Measurements from ENCODE around the gene NCKAP5. TPM values are rescaled to one million over a fixed set of nuclear protein-coding genes. Genes with fewer than 3 reads are reported as not detected.

NCKAP5 gene
- polyA plus RNA-seq, 1 experiment = 2.1 TPM

DNA sequence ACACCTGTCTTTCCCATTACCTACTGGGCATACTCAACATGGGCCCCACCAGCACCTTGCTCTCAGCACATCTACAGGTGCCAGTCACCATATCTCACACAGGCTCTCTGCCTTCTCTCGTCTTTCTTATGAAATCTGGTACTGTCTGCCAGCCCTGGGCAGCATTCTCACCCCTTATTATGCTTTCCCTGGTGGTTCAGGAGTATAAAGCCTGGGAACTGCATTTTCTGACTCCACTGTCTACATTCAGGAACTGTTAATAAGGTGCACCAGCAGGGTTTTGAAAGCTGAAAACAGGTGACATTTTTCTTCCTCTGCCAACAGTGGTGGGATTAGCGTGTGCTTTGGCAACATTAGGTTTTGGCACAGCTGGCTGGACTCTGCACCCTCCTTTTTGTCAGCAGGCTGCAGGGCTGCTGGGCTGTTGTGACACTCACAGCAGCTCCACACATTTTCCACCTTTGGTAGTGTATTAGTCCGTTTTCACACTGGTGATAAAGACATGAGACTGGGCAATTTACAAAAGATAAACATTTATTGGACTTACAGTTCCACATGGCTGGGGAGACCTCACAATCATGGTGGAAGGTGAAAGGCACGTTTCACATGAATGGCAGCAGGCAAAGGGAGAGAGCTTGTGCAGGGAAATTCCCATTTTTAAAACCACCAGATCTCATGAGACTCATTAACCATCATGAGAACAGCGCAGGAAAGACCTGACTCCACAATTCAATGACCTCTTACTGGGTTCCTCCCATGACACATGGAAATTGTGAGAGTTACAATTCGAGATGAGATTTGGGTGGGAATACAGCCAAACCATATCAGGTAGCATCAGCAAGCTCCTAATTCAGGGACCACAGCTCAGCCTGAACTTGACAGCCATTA, 555.2 kb downstream of the NCKAP5 start:
- Histone ChIP-seq H3K36me3 (ENCODE audit: control insufficient read depth, insufficient read depth, low read length) (no peaks in the 10 kb centered on the region), H3K27me3 (ENCODE audit: control insufficient read depth, insufficient read depth, low read length) (no peaks in the 10 kb centered on the region), H3K4me3 (ENCODE audit: low read depth, low read length) (no peak overlapping the region)
- DNase-seq (ENCODE audit: low read depth) = no peak
- POLR2A ChIA-PET = interaction anchor here (0.5 kb wide), 1 partner anchor 47 kb away, joined by 6 read pairs; no protein-coding TSS in a partner anchor
- CTCF ChIA-PET = no interaction called here
- no peak for TF ChIP-seq CTCF (IDR thresholded peaks at IDR 0.05; ENCODE audit: insufficient read depth, low read depth, low read length)

- no peak for TF ChIP-seq CTCF (IDR thresholded peaks at IDR 0.05; ENCODE audit: insufficient read depth, low read depth, low read length)
- Histone ChIP-seq H3K4me3 (ENCODE audit: low read depth, low read length) (no peak overlapping the region), H3K36me3 (ENCODE audit: control insufficient read depth, insufficient read depth, low read length) (no peaks in the 10 kb centered on the region), H3K27me3 (ENCODE audit: control insufficient read depth, insufficient read depth, low read length) (no peaks in the 10 kb centered on the region)
- ChIA-PET CTCF (no interaction called here), POLR2A (no interaction called here)
- DNase-seq (ENCODE audit: low read depth) = no peak
Observed at GRCh38 chr2:133004623-133005022, 563.6 kb downstream of the NCKAP5 start.

GRCh38 chr2:132999421-132999820, 568.8 kb downstream of the NCKAP5 start:
- Histone ChIP-seq H3K4me3 (ENCODE audit: low read depth, low read length) (no peak overlapping the region), H3K27me3 (ENCODE audit: control insufficient read depth, insufficient read depth, low read length) (no peaks in the 10 kb centered on the region), H3K36me3 (ENCODE audit: control insufficient read depth, insufficient read depth, low read length) (no peaks in the 10 kb centered on the region)
- no peak for TF ChIP-seq CTCF (IDR thresholded peaks at IDR 0.05; ENCODE audit: insufficient read depth, low read depth, low read length)
- ChIA-PET CTCF (interaction anchor here (1.5 kb wide), 1 partner anchor 21 kb away, joined by 5 read pairs; no protein-coding TSS in a partner anchor), POLR2A (no interaction called here)
- DNase-seq (ENCODE audit: low read depth) = no peak

DNA sequence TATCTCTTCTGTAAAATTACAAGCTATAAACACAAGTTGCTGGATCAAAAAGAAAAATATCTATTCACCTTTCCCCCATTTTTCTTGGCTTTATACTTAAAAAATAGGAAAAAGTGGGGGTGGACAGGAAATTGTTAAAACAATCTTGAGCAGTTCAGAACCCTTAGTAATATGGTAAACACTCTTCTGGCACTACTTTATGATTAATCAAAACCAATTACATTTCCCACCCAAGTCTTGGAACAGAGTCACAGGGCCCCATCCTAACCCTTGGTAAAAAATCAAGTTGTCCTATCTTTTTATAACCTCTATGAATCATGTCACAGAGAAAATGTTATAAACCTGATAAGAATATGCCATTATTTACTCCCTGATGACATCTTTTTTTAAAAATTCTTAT, 570.0 kb downstream of the NCKAP5 start:
- POLR2A ChIA-PET = no interaction called here
- Histone ChIP-seq H3K36me3 (ENCODE audit: control insufficient read depth, insufficient read depth, low read length) (no peaks in the 10 kb centered on the region), H3K27me3 (ENCODE audit: control insufficient read depth, insufficient read depth, low read length) (no peaks in the 10 kb centered on the region), H3K4me3 (ENCODE audit: low read depth, low read length) (no peak overlapping the region)
- TF ChIP-seq CTCF (IDR thresholded peaks at IDR 0.05; ENCODE audit: insufficient read depth, low read depth, low read length) = no peak
- no peak for DNase-seq (ENCODE audit: low read depth)
- CTCF ChIA-PET = interaction anchor here (1.5 kb wide), 1 partner anchor 20 kb away, joined by 5 read pairs; no protein-coding TSS in a partner anchor

DNA sequence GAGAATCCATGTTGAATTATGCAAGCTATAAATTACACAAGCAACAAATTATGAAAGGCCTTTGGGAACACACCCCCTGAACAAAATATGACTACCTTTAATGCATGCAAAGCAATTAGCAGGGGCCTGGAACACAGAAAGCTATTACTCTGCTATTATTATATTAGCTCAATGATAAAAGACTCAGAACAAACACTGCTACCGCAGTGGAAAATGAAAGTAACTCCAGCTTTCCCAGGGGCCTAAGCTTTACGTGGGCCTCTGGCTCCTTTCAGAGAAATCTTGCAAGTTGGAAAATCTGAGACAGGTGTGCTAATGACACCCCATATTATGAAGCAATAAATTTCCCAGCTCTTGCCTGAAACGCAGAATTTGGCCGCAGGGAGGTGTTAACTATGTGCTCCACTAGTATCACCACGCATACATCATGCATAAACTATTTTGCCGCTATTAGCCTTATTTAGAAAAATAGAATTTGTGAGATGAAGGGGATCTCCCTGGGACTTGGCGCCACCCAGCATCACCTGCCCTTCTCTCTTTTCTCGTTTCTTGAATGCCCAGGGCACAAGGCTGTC, 576.7 kb downstream of the NCKAP5 start:
- no peak for DNase-seq (ENCODE audit: low read depth)
- Histone ChIP-seq H3K4me3 (ENCODE audit: low read depth, low read length) (no peak overlapping the region), H3K36me3 (ENCODE audit: control insufficient read depth, insufficient read depth, low read length) (no peaks in the 10 kb centered on the region), H3K27me3 (ENCODE audit: control insufficient read depth, insufficient read depth, low read length) (no peaks in the 10 kb centered on the region)
- ChIA-PET POLR2A (no interaction called here), CTCF (interaction anchor here (1.0 to 1.1 kb wide), 2 partner anchors 11 to 14 kb away, joined by 3 read pairs; no protein-coding TSS in a partner anchor)
- TF ChIP-seq CTCF (IDR thresholded peaks at IDR 0.05; ENCODE audit: insufficient read depth, low read depth, low read length) = no peak
